HG02884 (cell line): Measurements from ENCODE around the gene TAF15.

Source experiments
- ATAC-seq: cut with Tn5 transposase; IDR thresholded peaks from one replicate; pipeline ENCODE4 v1.9.1; 2021; ENCODE audit warnings: mild to moderate bottlenecking, moderate library complexity; ENCODE audit not compliant: unreplicated experiment

TAF15 gene

GRCh38 chr17:35786941-35787432 is 22.3 kb upstream of the TAF15 start:
- no peak for ATAC-seq

GRCh38 chr17:35788477-35789368 is 20.6 kb upstream of the TAF15 start:
- no peak for ATAC-seq

GRCh38 chr17:35790841-35791240 is 18.4 kb upstream of the TAF15 start:
- no peak for ATAC-seq

- no peak for ATAC-seq
Observed at GRCh38 chr17:35791681-35792350, 17.5 kb upstream of the TAF15 start.

- no peak for ATAC-seq
Observed at GRCh38 chr17:35793257-35793656, 16.0 kb upstream of the TAF15 start.

GRCh38 chr17:35795007-35795870 is 14.0 kb upstream of the TAF15 start, which contains the start of gene MMP28:
TSS of gene MMP28 (minus strand) at chr17:35795641. CDS start at chr17:35795377, 264 bp downstream.
- no peak for ATAC-seq

GRCh38 chr17:35795871-35796265 is 13.4 kb upstream of the TAF15 start:
- no peak for ATAC-seq

- no peak for ATAC-seq
Observed at GRCh38 chr17:35796942-35797341, 12.3 kb upstream of the TAF15 start.

- ATAC-seq, result no peak
Observed at GRCh38 chr17:35797370-35797769, 11.9 kb upstream of the TAF15 start.

- no peak for ATAC-seq
Observed at GRCh38 chr17:35797918-35798317, 11.4 kb upstream of the TAF15 start.

- ATAC-seq, result no peak
Observed at GRCh38 chr17:35799942-35800341, 9.3 kb upstream of the TAF15 start.

GRCh38 chr17:35801583-35802224 is 7.6 kb upstream of the TAF15 start:
- no peak for ATAC-seq

GRCh38 chr17:35804658-35805192 is 4.6 kb upstream of the TAF15 start:
- ATAC-seq, result no peak

- no peak for ATAC-seq
Observed at GRCh38 chr17:35807371-35808144, 1.7 kb upstream of the TAF15 start.

GRCh38 chr17:35808240-35808961 is 883 bp upstream of the TAF15 start:
- ATAC-seq, result no peak

- no peak for ATAC-seq
Observed at GRCh38 chr17:35809855-35810461, 674 bp downstream of the TAF15 start.

- ATAC-seq, result no peak
Observed at GRCh38 chr17:35811759-35812158, 2.5 kb downstream of the TAF15 start.

- ATAC-seq, result no peak
Observed at GRCh38 chr17:35812456-35812855, 3.2 kb downstream of the TAF15 start.
